ENCODE data around the gene KCNQ1.

The KCNQ1 gene

GRCh38 chr11:2559527-2560311, 114.9 kb downstream of the KCNQ1 start:
- Histone ChIP-seq H3K36me3 (ENCODE audit: insufficient read depth, low read length) (no peaks in the 10 kb centered on the region), H2AFZ (ENCODE audit: low read depth, low read length) (no peak overlapping the region), H3K4me1 (ENCODE audit: insufficient read depth, low read length) (no peaks in the 10 kb centered on the region), H4K20me1 (ENCODE audit: insufficient read depth, low read length) (no peaks in the 10 kb centered on the region), H3K79me2 (ENCODE audit: insufficient read depth, low read length) (no peaks in the 10 kb centered on the region), H3K9me3 (ENCODE audit: insufficient read depth, low read length, severe bottlenecking) (no peaks in the 10 kb centered on the region), H3K4me3 (ENCODE audit: low read depth in 1 of 2, low read length in 2 of 2) (no peak overlapping the region), H3K9ac (ENCODE audit: low read depth, low read length) (no peak overlapping the region), H3K4me2 (ENCODE audit: insufficient read depth, low read length) (no peak overlapping the region), H3K27ac (ENCODE audit: low read length) (no peak overlapping the region), H3K27me3 (ENCODE audit: insufficient read depth, low read length, poor library complexity) (no peaks in the 10 kb centered on the region)
- TF ChIP-seq EZH2 (IDR thresholded peaks at IDR 0.05; ENCODE audit: borderline replicate concordance, low read depth, low read length, severe bottlenecking) = no peak
- TF ChIP-seq CTCF (IDR thresholded peaks at IDR 0.05; ENCODE audit: borderline replicate concordance, extremely low read depth, low read length, poor library complexity, severe bottlenecking) = no peak
- ATAC-seq (ENCODE audit: insufficient read depth, low read depth) = no peak
- no peak for DNase-seq

- Histone ChIP-seq H3K9me3 (ENCODE audit: insufficient read depth, low read length, severe bottlenecking) (no peaks in the 10 kb centered on the region), H3K27ac (ENCODE audit: low read length) (no peak overlapping the region), H3K79me2 (ENCODE audit: insufficient read depth, low read length) (no peaks in the 10 kb centered on the region), H3K4me2 (ENCODE audit: insufficient read depth, low read length) (no peak overlapping the region), H3K27me3 (ENCODE audit: insufficient read depth, low read length, poor library complexity) (no peaks in the 10 kb centered on the region), H4K20me1 (ENCODE audit: insufficient read depth, low read length) (no peaks in the 10 kb centered on the region), H3K36me3 (ENCODE audit: insufficient read depth, low read length) (no peaks in the 10 kb centered on the region), H3K4me1 (ENCODE audit: insufficient read depth, low read length) (no peaks in the 10 kb centered on the region), H3K4me3 (ENCODE audit: low read depth in 1 of 2, low read length in 2 of 2) (no peak overlapping the region), H3K9ac (ENCODE audit: low read depth, low read length) (no peak overlapping the region), H2AFZ (ENCODE audit: low read depth, low read length) (no peak overlapping the region)
- no peak for ATAC-seq (ENCODE audit: insufficient read depth, low read depth)
- TF ChIP-seq EZH2 (IDR thresholded peaks at IDR 0.05; ENCODE audit: borderline replicate concordance, low read depth, low read length, severe bottlenecking) (no peak), CTCF (IDR thresholded peaks at IDR 0.05; ENCODE audit: borderline replicate concordance, extremely low read depth, low read length, poor library complexity, severe bottlenecking) (no peak)
- no peak for DNase-seq
Observed at GRCh38 chr11:2561696-2562581, 117.1 kb downstream of the KCNQ1 start.

GRCh38 chr11:2562890-2563212, 118.0 kb downstream of the KCNQ1 start:
- no peak overlapping the region for H3K4me3 ChIP-seq (ENCODE audit: low read depth in 1 of 2, low read length in 2 of 2)
- H3K36me3 ChIP-seq (ENCODE audit: insufficient read depth, low read length) = no peaks in the 10 kb centered on the region
- TF ChIP-seq EZH2 (IDR thresholded peaks at IDR 0.05; ENCODE audit: borderline replicate concordance, low read depth, low read length, severe bottlenecking) (no peak), CTCF (IDR thresholded peaks at IDR 0.05; ENCODE audit: borderline replicate concordance, extremely low read depth, low read length, poor library complexity, severe bottlenecking) (no peak)
- no peaks in the 10 kb centered on the region for H3K4me1 ChIP-seq (ENCODE audit: insufficient read depth, low read length)
- H2AFZ ChIP-seq (ENCODE audit: low read depth, low read length) = no peak overlapping the region
- ATAC-seq (ENCODE audit: insufficient read depth, low read depth) (no peak), DNase-seq (no peak)
- no peaks in the 10 kb centered on the region for H4K20me1 ChIP-seq (ENCODE audit: insufficient read depth, low read length)
- H3K79me2 ChIP-seq (ENCODE audit: insufficient read depth, low read length) = no peaks in the 10 kb centered on the region
- no peak overlapping the region for H3K27ac ChIP-seq (ENCODE audit: low read length)
- H3K27me3 ChIP-seq (ENCODE audit: insufficient read depth, low read length, poor library complexity) = no peaks in the 10 kb centered on the region
- H3K4me2 ChIP-seq (ENCODE audit: insufficient read depth, low read length) = no peak overlapping the region
- no peak overlapping the region for H3K9ac ChIP-seq (ENCODE audit: low read depth, low read length)
- H3K9me3 ChIP-seq (ENCODE audit: insufficient read depth, low read length, severe bottlenecking) = no peaks in the 10 kb centered on the region
